Measurements from ENCODE around the gene NDRG4.

NDRG4 gene

DNA sequence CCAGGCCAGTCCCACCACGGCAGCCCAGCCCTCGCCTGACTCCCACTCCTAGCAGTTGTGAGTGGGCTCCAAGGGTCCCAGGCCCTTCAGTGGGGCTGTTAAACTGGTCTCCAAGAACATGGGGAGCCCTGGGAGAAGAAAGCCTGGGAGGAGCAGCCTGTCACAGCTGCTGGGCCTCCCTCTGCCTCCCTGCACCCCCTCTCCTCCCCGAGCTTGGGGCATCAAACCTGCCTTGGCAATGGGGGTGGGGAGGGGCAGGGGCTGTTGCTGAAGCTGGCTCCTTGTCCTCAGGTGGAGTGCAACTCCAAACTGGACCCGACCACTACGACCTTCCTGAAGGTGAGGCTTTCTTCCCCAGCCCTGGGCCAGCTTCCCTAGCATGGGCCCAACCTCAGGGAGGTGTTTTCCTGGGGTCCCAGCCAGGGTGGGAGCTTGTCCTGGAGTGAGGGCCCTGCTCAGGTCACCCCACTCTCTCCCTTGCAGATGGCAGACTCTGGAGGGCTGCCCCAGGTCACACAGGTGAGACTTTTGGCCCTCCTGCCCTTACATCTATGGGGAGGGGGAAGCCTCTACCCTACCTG, 8.8 kb downstream of the NDRG4 start:
- no peak for DNase-seq (ENCODE audit: low read depth in 1 of 2, low spot score in 1 of 2)

DNA sequence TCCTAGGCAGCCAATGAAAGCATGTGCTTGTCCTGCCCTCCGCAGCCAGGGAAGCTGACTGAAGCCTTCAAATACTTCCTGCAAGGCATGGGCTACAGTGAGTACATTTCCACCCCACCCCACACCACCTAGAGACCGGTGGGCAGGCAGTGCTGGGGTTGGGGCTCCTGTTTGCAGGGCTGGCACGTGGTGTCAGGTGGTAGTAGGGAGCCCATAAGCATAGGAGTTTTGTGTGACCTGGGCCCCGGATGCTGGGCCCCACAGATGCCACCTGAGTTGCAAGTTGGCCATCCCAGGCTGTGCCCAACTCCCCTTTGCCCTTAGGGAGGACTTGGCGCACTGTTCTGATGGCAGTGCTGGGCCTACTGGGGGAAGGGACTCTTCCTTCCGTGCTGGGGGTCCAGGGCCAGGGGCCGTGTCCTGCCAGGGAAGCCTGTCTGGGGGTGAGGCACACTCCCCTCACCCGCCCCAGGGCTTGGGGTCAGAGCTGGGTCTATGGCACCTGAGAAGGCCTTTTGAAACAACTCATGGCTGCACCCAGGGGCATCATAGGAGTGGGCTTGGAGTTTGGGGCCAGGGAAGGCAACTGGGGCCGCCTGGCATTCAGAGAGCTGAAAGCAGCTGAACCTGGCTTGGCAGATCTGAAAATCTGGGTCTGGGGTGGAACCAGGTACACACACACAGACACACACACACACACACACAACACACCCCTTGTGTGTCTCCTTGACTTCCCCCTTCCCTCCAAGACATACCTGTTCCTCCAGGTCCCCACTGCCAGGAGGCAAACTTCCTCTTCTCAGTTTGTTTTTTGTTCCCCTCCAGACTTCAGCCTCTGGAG, 9.5 kb downstream of the NDRG4 start:
- no peak for DNase-seq (ENCODE audit: low read depth in 1 of 2, low spot score in 1 of 2)

DNA sequence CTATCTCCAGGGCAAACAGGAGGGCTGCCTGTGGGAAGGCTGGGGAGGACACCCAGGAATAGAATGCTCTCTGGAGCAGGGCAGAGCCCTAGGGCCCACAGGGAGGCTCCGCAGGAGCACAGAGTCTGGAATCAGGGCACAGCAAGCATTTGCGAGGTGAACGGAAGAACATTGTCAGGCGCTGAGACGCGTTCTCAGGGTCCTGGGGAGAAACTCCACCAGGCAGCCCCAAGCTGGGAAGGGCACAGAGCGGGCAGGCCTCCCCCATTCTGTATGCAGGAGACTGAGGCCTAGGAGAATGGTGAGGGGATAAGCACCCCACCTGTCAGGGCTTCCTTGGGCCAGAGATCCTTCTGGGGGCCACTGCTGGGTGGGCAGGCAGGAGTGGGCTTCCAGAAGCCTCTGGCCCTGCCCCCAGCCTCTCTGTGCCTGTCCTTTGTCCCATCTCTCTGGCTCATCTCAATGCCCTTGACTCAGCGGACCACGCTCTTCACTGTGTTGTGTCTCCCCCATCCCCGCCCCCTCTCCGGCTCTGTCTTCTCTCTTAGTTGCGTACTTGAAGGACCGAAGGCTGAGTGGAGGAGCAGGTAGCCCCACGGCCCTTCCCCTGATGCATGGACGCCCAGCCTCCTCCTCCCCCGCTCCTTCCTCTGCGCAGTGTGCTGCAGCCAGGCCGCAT, 10.3 kb downstream of the NDRG4 start:
- DNase-seq (ENCODE audit: low read depth in 1 of 2, low spot score in 1 of 2), result no peak

DNA sequence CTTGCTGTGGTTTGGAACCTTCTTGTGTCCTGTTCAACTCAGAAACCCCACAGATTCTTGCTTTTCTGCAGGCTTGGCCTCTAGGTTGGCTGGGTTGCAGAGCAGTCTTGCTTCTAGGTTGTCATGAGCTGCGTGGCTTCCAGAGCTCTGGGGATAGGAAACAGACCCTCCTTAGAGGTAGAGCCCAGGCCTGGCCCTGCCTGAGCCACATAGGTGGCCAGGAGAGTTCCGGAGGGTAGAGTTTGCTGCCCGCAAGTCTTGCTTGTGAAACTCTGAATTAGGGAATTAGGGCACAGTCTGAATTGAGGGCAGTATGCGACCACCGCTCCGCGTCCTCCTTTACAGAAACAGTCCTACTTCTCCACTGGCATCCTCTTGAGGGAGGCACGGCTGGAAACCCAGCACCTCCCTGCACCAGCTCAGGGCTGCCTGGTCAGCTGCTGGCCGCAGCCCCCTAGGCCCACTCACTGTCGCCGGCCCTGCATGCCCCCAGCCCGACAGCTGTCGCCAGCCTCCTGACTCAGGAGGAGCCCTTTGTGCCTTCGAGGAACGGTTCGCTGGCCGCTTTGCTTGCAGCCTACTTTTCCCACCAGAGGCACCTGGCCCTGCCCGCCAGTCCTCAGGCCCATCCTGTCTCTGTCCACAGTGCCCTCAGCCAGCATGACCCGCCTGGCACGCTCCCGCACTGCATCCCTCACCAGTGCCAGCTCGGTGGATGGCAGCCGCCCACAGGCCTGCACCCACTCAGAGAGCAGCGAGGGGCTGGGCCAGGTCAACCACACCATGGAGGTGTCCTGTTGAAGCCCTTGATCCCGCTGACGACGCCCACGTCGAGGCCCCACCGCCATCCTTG, 11.1 kb downstream of the NDRG4 start:
- DNase-seq (ENCODE audit: low read depth in 1 of 2, low spot score in 1 of 2), result no peak

DNA sequence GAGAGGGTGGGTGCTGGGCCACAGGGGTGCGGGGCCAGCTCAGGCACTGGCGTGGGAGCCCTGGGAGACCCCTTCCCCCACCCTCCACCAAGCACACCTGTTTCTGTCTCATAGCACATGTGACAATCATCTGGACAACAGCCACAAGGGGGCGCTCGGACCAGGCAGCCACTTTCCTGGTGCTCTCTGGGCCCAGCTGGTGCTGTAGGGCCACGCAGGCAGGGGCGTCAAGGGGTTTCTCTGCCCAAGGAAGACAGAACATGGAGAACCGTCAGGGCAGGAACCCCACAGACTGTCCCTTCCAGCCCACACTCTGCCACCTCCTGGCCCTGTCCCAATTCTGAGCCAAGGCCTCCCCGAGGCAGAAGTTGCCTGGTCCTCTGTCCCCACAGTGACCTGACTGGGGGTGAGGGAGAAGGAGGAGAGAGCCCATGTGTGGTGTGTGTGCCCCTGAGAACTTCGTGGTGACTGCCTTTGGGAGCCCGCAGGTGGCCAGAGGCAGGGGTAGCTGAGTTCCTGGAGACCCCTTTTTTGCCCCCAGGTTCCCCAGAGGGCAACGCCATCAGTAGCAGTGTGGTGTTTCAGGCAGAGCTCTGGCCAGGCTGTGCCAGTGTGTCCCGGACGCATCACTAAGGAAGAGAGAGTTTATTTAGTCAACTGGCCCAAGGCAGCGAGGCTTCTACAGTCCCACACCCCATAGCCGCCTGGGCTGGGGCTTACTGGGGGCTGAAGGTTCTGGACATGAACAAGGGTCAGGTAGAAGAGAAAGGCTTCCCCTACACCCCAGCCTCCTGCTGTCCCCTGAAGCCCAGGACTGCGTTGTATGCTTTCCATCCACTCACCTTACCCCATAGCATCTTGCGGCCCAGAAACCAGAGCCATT, 12.2 kb downstream of the NDRG4 start:
- DNase-seq (ENCODE audit: low read depth in 1 of 2, low spot score in 1 of 2), result peak; percentile 69 to 76

DNA sequence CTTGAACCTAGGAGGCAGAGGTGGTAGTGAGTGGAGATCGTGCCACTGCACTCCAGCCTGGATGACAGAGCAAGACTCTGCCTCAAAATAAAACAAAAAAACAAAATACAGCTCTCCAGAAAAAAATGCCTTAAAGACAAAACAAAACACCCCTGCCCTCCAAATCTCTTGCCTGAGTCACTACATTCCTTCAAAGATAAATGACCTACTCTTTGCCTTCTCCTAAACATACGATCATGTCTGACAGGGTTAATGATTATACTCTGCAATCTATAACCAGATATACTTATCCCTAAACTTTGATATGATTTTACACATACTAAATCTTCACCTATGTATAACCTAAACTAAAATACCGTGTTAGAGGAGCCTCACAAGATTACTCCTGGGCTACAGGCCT, 13.9 kb downstream of the NDRG4 start:
- DNase-seq (ENCODE audit: low read depth in 1 of 2, low spot score in 1 of 2), result no peak

DNA sequence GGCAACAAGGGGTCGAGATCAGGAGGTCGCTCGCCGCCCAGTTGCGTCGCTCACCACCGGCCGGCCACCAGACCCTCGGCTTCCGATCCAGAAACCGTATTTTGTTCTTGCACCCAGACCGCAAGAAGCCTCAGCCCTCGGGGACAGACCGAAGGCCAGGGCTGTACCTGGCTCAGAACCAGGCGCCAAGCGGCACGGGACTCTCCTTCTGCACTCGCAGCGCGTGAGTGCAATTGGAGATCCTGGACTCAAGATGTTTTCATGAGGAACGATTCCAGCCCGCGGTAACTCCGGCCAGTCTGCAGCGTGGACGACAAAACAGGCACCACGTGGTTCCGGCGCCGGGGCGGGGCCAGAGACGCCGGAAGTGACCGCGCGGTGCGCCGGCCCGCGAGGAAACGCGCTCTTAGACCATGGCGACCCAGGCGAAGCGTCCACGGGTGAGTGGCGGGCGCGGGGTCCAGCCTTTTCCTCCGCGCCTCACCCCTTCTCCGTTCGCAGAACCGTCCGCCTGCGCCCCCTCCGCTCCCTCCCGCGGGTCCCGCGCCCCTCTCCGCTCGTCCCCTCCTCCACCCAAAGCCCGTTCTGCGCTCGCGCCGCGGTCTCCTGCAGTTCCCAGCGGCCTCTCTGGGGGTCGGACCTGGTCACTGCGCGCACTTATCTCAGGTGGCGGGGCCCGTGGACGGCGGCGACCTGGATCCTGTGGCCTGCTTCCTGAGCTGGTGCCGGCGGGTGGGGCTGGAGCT, 15.4 kb downstream of the NDRG4 start, which contains the start of gene SETD6:
Gene SETD6 (plus strand): TSS at position 393 of the 746 bp plus-strand sequence. CDS start 21 bp downstream, at position 414.
- peak; percentile 35 to 68 for DNase-seq (ENCODE audit: low read depth in 1 of 2, low spot score in 1 of 2)

DNA sequence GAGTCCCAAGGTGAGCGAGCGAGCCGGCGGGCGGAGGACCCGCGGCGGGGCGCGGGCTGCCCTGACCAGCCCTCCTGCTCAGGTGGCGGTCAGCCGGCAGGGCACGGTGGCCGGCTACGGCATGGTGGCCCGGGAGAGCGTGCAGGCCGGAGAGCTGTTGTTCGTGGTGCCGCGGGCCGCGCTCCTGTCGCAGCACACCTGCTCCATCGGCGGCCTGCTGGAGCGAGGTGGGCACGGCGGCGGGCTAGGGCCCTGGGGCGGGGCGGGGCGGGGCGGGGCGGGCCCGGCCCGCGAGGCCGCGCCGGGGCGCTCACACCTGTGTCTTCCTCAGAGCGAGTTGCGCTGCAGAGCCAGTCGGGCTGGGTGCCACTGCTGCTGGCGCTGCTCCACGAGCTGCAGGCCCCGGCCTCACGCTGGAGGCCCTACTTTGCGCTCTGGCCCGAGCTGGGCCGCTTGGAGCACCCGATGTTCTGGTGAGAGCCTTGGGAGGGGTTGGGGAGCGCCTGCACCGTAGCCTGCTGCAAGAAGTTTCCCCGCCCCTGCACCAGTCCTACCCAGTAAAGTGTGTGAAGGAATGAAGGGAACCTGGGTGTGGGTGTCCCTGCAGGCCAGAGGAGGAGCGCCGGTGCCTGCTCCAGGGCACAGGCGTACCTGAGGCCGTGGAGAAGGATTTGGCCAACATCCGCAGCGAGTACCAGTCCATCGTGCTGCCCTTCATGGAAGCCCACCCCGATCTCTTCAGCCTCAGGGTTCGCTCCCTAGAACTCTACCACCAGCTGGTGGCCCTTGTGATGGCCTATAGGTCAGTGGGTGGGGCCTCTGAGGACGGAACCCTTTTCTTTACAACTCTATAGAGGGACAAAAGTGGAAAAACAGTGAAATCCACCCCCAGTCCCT, 16.2 kb downstream of the NDRG4 start:
- DNase-seq (ENCODE audit: low read depth in 1 of 2, low spot score in 1 of 2), result peak in 1 of 2 donors; percentile 20

DNA sequence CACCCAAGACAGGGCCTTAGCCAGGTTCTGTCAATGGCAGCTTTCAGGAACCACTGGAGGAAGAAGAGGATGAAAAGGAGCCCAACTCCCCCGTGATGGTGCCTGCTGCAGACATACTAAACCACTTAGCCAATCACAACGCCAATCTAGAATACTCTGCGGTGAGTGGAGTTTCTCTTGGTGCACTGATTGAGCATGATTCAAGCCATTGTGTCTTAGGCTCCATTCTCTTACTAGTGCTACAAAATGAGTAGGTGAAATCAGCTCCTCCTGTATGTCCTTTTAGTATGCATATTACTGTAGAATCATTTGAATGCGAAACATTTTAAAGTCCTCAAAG, 16.8 kb downstream of the NDRG4 start:
- no peak for DNase-seq (ENCODE audit: low read depth in 1 of 2, low spot score in 1 of 2)

DNA sequence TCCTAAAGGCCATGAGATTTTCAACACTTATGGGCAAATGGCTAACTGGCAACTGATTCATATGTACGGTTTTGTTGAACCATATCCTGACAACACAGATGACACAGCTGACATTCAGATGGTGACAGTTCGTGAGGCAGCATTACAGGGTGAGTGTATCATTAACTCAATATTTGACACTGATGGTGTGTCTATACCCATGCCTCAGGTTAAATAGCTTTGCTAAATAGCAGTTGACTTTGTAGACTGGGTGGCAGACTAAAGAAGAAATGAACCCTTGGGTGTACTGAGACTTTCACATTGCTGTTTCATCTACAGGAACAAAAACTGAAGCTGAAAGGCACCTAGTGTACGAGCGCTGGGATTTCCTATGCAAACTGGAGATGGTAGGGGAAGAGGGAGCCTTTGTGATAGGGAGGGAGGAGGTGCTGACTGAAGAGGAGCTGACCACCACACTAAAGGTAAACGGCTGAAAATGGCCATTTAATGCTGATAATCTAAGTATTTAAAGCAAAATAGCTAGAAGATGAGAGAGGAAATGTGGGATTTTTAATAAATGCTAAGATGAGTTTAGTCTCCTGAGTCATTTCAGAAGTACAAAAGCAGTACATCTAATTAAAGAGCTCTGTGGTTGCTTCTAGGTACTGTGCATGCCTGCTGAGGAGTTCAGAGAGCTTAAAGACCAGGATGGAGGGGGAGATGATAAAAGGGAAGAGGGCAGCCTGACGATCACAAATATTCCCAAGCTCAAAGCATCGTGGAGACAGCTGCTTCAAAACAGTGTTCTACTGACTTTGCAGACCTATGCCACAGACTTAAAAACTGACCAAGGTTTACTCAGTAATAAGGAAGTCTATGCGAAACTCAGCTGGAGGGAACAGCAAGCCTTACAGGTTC, 18.4 kb downstream of the NDRG4 start:
- DNase-seq (ENCODE audit: low read depth in 1 of 2, low spot score in 1 of 2), result no peak

DNA sequence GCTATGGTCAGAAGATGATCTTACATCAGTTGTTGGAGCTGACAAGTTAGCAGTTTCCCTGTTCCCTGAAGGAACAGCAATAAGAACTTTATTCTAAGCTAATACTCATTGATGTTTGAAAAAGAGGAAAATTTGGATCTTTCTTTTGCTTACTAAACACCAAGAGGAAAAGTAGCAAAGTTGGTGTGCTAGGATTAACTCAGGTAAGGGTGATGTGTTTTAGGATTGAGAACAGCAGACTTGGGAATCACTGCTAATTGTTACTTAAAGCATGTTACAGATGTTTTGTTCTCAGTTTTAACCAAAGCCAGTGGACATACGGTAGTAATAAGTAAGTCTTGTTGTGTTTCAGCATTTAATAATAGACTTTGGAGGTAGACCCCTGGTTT, 19.0 kb downstream of the NDRG4 start:
- DNase-seq (ENCODE audit: low read depth in 1 of 2, low spot score in 1 of 2), result no peak

DNA sequence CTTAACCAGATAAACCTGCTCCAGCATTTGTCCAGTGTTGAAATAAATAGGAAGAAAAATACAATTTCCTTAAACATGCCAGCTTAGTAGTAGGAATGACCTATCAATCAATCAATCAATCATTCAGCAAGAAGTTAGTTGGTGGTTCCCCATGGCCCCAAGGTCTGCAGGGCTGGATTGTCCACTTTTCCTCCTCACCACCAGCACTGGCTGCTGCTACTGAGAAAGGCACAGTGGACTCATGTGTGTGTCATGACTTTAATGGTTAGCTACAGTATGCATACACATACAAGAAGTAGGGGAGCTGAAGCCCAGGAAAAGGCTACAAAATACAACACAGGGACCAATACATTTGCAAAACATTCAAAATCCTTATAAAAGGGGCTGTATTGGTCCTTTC, 19.8 kb downstream of the NDRG4 start:
- DNase-seq (ENCODE audit: low read depth in 1 of 2, low spot score in 1 of 2), result no peak

DNA sequence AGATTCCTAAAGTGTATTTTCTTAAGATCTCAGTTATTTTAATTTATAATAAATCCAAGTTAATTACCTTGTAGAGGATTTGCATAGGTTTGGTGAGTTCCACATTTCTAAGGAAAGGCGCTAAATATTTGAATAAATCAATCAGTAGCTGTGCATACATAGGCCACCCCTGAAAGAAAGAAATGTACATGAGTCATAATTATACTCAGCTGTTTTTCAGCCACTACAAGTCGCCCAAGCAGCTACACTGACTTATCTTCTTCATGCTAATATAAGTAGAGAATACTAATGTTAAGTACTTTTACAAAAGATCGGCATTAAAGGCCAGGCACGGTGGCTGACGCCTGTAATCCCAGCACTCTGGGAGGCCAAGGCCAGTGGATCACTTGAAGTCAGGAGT, 30.2 kb downstream of the NDRG4 start:
- DNase-seq (ENCODE audit: low read depth in 1 of 2, low spot score in 1 of 2), result no peak

DNA sequence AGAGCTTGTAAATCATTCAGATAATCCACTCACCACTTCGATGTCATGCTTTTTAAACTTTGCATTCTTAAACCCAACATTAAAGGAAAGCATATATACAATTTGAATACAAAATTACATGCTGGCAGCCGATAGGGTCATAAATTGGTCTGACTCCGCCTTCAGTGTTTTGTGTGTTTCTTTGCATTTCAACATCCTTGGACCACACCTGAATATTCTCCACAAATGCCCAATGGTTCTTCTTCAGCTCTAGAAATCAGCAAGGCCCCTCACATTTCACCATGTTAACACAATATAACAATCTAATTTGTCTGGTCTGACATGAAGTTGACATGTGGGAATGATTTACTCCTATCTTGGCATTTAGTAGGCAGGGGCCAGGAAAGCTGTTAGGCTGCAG, 32.5 kb downstream of the NDRG4 start:
- DNase-seq (ENCODE audit: low read depth in 1 of 2, low spot score in 1 of 2), result no peak

DNA sequence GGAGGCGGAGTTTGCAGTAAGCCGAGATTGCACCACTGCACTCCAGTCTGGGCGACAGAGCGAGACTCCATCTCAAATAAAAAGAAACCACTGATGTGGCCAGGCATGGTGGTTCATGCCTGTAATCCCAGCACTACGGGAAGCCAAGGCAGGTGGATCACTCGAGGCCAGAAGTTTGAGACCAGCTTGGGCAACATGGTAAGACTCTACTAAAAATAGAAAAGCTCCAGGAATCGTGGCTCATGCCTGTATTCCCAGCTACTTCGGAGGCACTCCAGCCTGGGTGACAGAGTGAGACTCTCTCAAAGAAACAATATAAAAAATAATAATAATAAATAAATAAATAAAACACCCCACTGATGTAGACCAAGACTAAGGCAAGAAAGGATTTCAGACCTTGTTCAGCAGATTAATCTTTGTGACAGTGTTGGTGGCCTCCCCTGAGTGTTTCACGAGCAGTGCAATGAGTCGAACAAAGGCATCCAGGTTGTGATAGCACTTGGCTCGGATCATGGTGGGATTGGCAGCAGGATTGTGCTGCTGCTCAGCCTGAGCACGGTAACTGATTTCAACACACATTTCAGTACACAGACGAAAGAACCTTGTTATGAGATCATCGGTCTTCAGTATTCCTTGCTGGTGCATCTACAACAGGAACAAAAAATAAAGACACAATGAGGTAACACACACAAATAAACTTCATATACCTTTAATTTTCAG, 34.0 kb downstream of the NDRG4 start:
- DNase-seq (ENCODE audit: low read depth in 1 of 2, low spot score in 1 of 2), result no peak

DNA sequence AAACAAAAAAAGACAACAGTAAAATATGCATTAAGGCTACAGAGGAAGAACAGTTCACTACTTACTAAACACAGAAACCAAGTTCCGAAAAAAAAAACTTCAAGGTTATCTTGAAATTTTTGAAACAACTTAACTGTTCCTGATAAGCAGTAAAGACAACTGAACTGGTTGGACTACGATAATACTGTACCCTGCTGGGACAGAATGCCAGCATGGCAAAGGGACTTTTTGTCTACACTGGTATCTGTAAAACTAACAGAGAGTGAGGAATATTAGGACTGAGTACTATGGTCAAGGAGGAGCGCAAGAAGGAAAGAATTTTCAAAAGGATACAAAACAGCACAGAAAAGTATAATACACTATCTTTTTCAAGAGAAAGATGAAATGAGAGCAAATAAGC, 35.2 kb downstream of the NDRG4 start:
- DNase-seq (ENCODE audit: low read depth in 1 of 2, low spot score in 1 of 2), result no peak

DNA sequence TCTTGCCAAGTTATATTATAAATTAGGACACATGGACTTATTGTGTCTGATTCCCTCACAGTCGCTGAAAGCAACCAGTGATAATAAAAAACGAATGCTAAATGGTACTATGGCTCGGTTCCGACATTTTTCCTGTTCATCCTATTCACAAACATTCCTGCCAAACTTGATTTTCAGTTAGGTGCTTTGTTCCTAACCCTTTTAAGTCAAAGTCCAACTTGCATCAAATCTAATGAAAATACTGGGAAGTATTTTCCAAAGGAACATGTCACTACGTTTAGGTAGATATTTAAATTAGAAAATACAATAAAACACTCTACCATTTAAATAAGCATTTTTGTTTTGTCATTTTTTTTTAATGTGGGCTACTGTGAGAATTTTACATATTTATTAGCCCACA, 36.3 kb downstream of the NDRG4 start:
- no peak for DNase-seq (ENCODE audit: low read depth in 1 of 2, low spot score in 1 of 2)

Measured in stimulated activated CD4-positive, alpha-beta T cell treated with anti-CD3 and anti-CD28 coated beads, Interleukin-15, amount 100 ng/mL, for 1 hour (primary cell).